Upper lobe of right lung (tissue), 1 donor: ENCODE results near the gene TNFRSF14. TPM values are rescaled to one million over a fixed set of nuclear protein-coding genes. Genes with fewer than 3 reads are reported as not detected.

Source experiments
- ATAC-seq: fragments of 200-7000 bp; cut with Tn5 transposase; one replicate; pipeline ENCODE4 v1.9.1; 2020; ENCODE audit warnings: mild to moderate bottlenecking, moderate library complexity
- DNase-seq: peaks from one replicate; pipeline ENCODE4 v3.0.0-alpha.2; 2020
- H3K27ac ChIP-seq: fragments of 200-600 bp; one replicate; pipeline ENCODE4 v1.8.0; 2022
- H3K27me3 ChIP-seq: fragments of 200-600 bp; one replicate; pipeline ENCODE4 v1.8.0; 2022; ENCODE audit warnings: mild to moderate bottlenecking
- H3K36me3 ChIP-seq: fragments of 200-600 bp; one replicate; pipeline ENCODE4 v1.8.0; 2022
- H3K4me1 ChIP-seq: fragments of 200-600 bp; one replicate; pipeline ENCODE4 v1.8.0; 2022
- H3K4me3 ChIP-seq: fragments of 200-600 bp; one replicate; pipeline ENCODE4 v1.8.0; 2022; ENCODE audit warnings: mild to moderate bottlenecking
- H3K9me3 ChIP-seq: fragments of 200-600 bp; one replicate; pipeline ENCODE4 v1.8.0; 2022
- intact Hi-C: fragments of 100-400 bp; cut with DNase I; formaldehyde crosslinking; loops from one replicate; pipeline ENCODE4 v1.11.0; 2022
- total RNA-seq: library from RNA; stranded (reverse); fragmentation: NEBNext Ultra II Directional; extraction: Animal tissue kit (Norgen Biotek cat#: 25700); gene quantifications from one replicate; pipeline ENCODE4 v1.2.1, GENCODE V29; 2021
- TF ChIP-seq, protein P1 (sequence below): fragments of 200-600 bp; IDR thresholded peaks from one replicate; pipeline ENCODE4 v1.8.0; 2022; ENCODE audit warnings: antibody characterized with exemption
- donor health status: DM: no; HTN: yes; CAD: no; lungs with severe emphysema.

TNFRSF14 gene
- total RNA-seq, 1 donor from 2014 or later: 133 TPM

- H3K27me3 ChIP-seq: no peaks in the 10 kb centered on the region
- no peak overlapping the region for H3K27ac ChIP-seq
- ATAC-seq (no peak), DNase-seq (no peak)
- TF ChIP-seq, protein P1, sequence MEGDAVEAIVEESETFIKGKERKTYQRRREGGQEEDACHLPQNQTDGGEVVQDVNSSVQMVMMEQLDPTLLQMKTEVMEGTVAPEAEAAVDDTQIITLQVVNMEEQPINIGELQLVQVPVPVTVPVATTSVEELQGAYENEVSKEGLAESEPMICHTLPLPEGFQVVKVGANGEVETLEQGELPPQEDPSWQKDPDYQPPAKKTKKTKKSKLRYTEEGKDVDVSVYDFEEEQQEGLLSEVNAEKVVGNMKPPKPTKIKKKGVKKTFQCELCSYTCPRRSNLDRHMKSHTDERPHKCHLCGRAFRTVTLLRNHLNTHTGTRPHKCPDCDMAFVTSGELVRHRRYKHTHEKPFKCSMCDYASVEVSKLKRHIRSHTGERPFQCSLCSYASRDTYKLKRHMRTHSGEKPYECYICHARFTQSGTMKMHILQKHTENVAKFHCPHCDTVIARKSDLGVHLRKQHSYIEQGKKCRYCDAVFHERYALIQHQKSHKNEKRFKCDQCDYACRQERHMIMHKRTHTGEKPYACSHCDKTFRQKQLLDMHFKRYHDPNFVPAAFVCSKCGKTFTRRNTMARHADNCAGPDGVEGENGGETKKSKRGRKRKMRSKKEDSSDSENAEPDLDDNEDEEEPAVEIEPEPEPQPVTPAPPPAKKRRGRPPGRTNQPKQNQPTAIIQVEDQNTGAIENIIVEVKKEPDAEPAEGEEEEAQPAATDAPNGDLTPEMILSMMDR: no peak
- peaks cover 56% of the 10 kb centered on the region for H3K36me3 ChIP-seq
- intact Hi-C loops: no loop called here
- peaks cover 30% of the 10 kb centered on the region for H3K4me1 ChIP-seq
- H3K4me3 ChIP-seq: no peak overlapping the region
- no peaks in the 10 kb centered on the region for H3K9me3 ChIP-seq
These were observed 2.7 kb downstream of the TNFRSF14 start for GRCh38 chr1:2558861-2559260.

DNA sequence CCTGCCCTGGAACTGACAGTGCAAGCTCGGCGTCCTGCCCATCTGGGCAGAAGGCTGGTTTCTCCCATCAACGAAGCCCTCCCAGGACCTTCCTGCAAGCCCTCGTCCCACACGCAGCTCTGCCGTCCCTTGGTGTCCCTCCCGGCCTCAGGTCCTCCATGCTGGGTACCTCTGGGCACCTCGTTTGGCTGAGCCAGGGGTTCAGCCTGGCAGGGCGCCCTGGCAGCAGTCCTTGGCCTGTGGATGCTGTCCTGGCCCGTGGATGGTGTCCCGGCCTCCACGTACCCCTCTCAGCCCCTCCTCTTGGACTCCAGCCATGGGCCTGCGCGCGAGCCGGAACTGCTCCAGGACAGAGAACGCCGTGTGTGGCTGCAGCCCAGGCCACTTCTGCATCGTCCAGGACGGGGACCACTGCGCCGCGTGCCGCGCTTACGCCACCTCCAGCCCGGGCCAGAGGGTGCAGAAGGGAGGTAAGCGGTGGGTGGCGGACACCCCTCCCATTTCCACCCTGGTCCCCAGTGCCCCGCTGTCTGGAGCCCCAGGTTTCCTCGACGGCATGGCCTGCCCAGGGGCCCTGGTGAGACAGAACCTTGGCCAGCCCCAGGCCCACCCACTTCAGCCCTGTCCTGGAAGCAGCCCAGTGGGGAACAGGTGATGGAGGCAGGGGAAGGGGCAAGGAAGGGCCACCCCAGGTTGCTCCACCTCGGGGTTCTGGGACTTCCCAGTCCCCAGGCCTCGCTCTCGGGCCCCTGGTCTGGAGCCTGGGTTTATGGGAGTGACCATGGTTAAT, 3.5 kb downstream of the TNFRSF14 start:
- Histone ChIP-seq H3K27me3 (no peaks in the 10 kb centered on the region), H3K27ac (no peak overlapping the region), H3K4me3 (no peak overlapping the region), H3K4me1 (peaks cover 25% of the 10 kb centered on the region), H3K9me3 (no peaks in the 10 kb centered on the region), H3K36me3 (peaks cover 56% of the 10 kb centered on the region)
- intact Hi-C loops: no loop called here
- TF ChIP-seq, protein P1: no peak
- ATAC-seq: no peak
- DNase-seq: no peak

DNA sequence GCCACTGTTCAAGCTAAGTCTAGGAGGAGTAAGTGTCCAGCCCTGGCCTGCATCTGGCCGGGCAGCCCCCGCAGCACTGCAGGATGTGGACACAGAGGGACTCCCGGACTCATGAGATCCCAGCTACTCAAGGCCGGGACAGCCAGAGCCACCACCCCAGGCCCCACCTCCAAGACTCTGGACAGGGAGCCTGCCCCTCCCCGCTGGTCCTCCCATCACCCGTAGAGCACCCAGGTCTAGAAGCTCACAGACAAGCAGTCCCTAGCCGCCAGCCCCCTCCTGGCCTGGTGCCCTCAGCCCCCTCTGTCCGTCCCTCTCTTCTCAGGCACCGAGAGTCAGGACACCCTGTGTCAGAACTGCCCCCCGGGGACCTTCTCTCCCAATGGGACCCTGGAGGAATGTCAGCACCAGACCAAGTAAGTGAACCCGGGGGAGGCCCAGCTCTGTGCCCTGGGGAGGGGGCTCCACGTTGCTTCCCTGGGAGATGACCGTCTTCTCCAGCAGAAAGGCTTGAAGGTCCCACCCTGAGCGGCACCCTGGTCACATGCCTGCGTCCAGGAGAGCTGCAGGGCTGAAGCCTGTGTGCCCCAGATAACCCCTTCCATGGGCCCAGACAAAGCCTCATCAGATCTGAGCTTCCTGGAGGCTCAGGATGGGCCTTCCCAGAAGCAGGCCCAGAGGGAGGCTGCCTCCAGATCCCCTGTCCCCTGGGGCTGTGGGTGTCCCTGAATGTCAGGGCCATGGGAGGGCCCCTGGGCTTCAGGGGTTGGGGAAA, 4.3 kb downstream of the TNFRSF14 start:
- H3K4me3 ChIP-seq: no peak overlapping the region
- intact Hi-C loops: no loop called here
- DNase-seq: no peak
- TF ChIP-seq, protein P1: no peak
- ATAC-seq: no peak
- H3K36me3 ChIP-seq: peaks cover 56% of the 10 kb centered on the region
- peaks cover 19% of the 10 kb centered on the region for H3K4me1 ChIP-seq
- no peak overlapping the region for H3K27ac ChIP-seq
- H3K9me3 ChIP-seq: no peaks in the 10 kb centered on the region
- no peaks in the 10 kb centered on the region for H3K27me3 ChIP-seq

DNA sequence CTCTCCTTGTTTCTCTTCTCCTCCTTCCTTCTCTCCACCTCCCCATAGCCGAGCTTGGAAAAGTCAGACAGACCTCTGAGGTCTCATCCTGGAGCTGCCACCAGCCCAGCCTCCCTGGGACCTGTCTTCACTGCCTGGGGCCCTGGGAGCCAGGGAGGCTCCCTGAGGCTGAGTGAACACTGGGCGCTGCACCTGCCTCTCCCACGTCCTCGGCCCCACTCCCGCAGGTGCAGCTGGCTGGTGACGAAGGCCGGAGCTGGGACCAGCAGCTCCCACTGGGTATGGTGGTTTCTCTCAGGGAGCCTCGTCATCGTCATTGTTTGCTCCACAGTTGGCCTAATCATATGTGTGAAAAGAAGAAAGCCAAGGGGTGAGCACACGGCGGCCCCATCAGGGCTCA, 5.3 kb downstream of the TNFRSF14 start:
- Histone ChIP-seq H3K4me3 (no peak overlapping the region), H3K9me3 (no peaks in the 10 kb centered on the region), H3K27me3 (no peaks in the 10 kb centered on the region), H3K36me3 (peaks cover 56% of the 10 kb centered on the region), H3K27ac (no peak overlapping the region), H3K4me1 (peaks cover 19% of the 10 kb centered on the region)
- DNase-seq (no peak), ATAC-seq (no peak)
- TF ChIP-seq, protein P1: no peak
- intact Hi-C loops: no loop called here

GRCh38 chr1:2561898-2562895, 6.0 kb downstream of the TNFRSF14 start:
- no peak overlapping the region for H3K4me3 ChIP-seq
- no peaks in the 10 kb centered on the region for H3K27me3 ChIP-seq
- DNase-seq: no peak
- no peaks in the 10 kb centered on the region for H3K9me3 ChIP-seq
- no peak overlapping the region for H3K27ac ChIP-seq
- ATAC-seq: peak; percentile 31
- intact Hi-C loops: no loop called here
- H3K4me1 ChIP-seq: peaks cover 17% of the 10 kb centered on the region
- peaks cover 56% of the 10 kb centered on the region for H3K36me3 ChIP-seq
- TF ChIP-seq, protein P1: peak; percentile 46
